ENCODE measurements around the gene MFRP.

DNA sequence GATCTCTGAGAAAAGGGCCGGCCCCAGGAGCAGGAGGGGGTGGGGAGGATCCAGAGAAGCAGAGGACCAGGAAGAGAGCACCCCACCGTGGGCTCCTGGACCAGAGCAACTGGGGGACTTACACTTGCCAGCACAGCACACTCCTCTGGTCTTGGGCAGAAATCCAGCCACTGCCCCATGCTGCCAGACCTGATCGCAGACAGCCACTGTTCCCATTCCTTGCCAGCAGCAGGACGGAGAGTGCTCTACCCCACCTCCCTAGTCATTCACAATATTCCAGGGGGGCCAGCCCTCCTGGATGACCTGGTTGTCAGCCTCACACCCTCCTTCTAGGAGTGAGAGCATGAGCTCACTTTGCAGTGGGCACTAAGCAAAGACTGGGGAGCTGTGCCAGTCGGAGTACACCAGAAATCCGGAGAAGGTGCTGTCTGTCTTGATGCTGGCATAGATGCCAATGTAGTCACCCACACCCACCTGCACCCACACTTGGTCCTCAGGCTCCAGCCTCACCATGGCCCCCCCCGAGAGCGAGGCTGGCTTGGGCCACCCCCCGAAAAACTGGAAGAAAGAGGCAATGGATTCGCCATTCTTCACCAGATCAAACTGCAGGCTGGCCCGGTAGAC, 7.4 kb downstream of the MFRP start:
- TF ChIP-seq, protein P1, sequence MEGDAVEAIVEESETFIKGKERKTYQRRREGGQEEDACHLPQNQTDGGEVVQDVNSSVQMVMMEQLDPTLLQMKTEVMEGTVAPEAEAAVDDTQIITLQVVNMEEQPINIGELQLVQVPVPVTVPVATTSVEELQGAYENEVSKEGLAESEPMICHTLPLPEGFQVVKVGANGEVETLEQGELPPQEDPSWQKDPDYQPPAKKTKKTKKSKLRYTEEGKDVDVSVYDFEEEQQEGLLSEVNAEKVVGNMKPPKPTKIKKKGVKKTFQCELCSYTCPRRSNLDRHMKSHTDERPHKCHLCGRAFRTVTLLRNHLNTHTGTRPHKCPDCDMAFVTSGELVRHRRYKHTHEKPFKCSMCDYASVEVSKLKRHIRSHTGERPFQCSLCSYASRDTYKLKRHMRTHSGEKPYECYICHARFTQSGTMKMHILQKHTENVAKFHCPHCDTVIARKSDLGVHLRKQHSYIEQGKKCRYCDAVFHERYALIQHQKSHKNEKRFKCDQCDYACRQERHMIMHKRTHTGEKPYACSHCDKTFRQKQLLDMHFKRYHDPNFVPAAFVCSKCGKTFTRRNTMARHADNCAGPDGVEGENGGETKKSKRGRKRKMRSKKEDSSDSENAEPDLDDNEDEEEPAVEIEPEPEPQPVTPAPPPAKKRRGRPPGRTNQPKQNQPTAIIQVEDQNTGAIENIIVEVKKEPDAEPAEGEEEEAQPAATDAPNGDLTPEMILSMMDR (conservative IDR thresholded peaks at IDR 0.05): no peak
- no peak for TF ChIP-seq ZFX (IDR thresholded peaks at IDR 0.05)
